DND-41 (cell line): ENCODE data around the gene GRIK2.

Experiments
- ATAC-seq: fragments of 200-7000 bp; cut with Tn5 transposase; 3 replicates; pipeline ENCODE4 v1.9.1; 2021; ENCODE audit warnings: low read depth; ENCODE audit not compliant: insufficient read depth
- DNase-seq: peaks from one replicate; pipeline ENCODE4 v3.0.0-alpha.2; 2020
- H2AFZ ChIP-seq: 2 replicates; pipeline ENCODE4 v1.6.0; 2012; ENCODE audit warnings: low read depth, low read length
- H3K27ac ChIP-seq: 2 replicates; pipeline ENCODE4 v1.5.1; 2012; ENCODE audit warnings: low read length, inconsistent platforms
- H3K27me3 ChIP-seq: fragments of 200-600 bp; sonication (generic); 2 replicates; pipeline ENCODE4 v1.6.0; 2012; ENCODE audit warnings: low read length, mild to moderate bottlenecking, inconsistent platforms; ENCODE audit not compliant: insufficient read depth, poor library complexity
- H3K36me3 ChIP-seq: 2 replicates; pipeline ENCODE4 v1.5.1; 2012; ENCODE audit warnings: low read length, inconsistent platforms; ENCODE audit not compliant: insufficient read depth
- H3K4me1 ChIP-seq: 2 replicates; pipeline ENCODE4 v1.5.1; 2012; ENCODE audit warnings: mild to moderate bottlenecking, low read length; ENCODE audit not compliant: insufficient read depth
- H3K4me2 ChIP-seq: 2 replicates; pipeline ENCODE4 v1.6.0; 2012; ENCODE audit warnings: mild to moderate bottlenecking, moderate library complexity, low read length, inconsistent platforms; ENCODE audit not compliant: insufficient read depth
- H3K4me3 ChIP-seq, 2 experiments: fragments of 200-600 bp in 1 of 2; shearing (Covaris generic) in 1 of 2; 2 replicates each; pipeline ENCODE4 v1.5.1; 2012 to 2016; ENCODE audit warnings: inconsistent platforms in 2 of 2, low read length in 2 of 2, mild to moderate bottlenecking in 2 of 2, low read depth in 1 of 2, moderate library complexity in 1 of 2
- H3K79me2 ChIP-seq: 2 replicates; pipeline ENCODE4 v1.6.0; 2012; ENCODE audit warnings: low read length, inconsistent platforms; ENCODE audit not compliant: insufficient read depth
- H3K9ac ChIP-seq: 2 replicates; pipeline ENCODE4 v1.6.0; 2012; ENCODE audit warnings: low read depth, mild to moderate bottlenecking, inconsistent platforms, low read length, moderate library complexity
- H3K9me3 ChIP-seq: 2 replicates; pipeline ENCODE4 v1.5.1; 2012; ENCODE audit warnings: low read length, moderate library complexity, mild to moderate bottlenecking, inconsistent platforms; ENCODE audit not compliant: insufficient read depth, severe bottlenecking
- H4K20me1 ChIP-seq: 2 replicates; pipeline ENCODE4 v1.6.0; 2012; ENCODE audit warnings: low read length; ENCODE audit not compliant: insufficient read depth
- EZH2 ChIP-seq: IDR thresholded peaks from 3 replicates; pipeline ENCODE4 v1.6.1; 2012; ENCODE audit warnings: borderline replicate concordance, low read depth, mild to moderate bottlenecking, moderate library complexity, low read length, inconsistent platforms; ENCODE audit not compliant: severe bottlenecking
- TF ChIP-seq, protein P1 (sequence below): IDR thresholded peaks from 2 replicates; pipeline ENCODE4 v1.5.1; 2012; ENCODE audit warnings: borderline replicate concordance, low read length, moderate library complexity, mild to moderate bottlenecking; ENCODE audit not compliant: poor library complexity, severe bottlenecking; ENCODE audit errors: extremely low read depth

GRIK2 gene

DNA sequence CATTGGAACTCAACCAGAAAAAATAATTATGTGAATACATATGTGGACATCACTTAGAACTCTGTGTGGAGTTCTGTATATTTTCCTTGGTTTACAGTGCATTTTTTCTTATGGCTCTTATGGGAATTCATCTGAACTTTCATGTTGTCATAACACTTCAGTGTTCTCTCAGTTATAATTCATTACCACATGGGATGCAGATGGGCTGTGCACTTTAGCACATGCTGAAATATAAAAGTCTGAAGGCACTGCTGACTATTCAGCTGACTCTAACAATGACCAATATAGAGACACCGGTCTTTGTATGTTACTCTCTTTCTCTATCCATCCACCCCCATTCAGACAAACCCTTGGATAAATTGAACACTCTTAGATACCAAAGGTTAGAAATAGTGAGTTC, 29.3 kb downstream of the GRIK2 start:
- Histone ChIP-seq H3K9me3 (no peaks in the 10 kb centered on the region), H4K20me1 (no peaks in the 10 kb centered on the region), H3K27ac (no peak overlapping the region), H3K4me2 (no peak overlapping the region), H3K4me1 (no peaks in the 10 kb centered on the region), H3K36me3 (no peaks in the 10 kb centered on the region), H3K9ac (no peak overlapping the region), H3K27me3 (no peaks in the 10 kb centered on the region), H3K79me2 (no peaks in the 10 kb centered on the region), H2AFZ (no peak overlapping the region), H3K4me3 (no peak overlapping the region)
- TF ChIP-seq, protein P1, sequence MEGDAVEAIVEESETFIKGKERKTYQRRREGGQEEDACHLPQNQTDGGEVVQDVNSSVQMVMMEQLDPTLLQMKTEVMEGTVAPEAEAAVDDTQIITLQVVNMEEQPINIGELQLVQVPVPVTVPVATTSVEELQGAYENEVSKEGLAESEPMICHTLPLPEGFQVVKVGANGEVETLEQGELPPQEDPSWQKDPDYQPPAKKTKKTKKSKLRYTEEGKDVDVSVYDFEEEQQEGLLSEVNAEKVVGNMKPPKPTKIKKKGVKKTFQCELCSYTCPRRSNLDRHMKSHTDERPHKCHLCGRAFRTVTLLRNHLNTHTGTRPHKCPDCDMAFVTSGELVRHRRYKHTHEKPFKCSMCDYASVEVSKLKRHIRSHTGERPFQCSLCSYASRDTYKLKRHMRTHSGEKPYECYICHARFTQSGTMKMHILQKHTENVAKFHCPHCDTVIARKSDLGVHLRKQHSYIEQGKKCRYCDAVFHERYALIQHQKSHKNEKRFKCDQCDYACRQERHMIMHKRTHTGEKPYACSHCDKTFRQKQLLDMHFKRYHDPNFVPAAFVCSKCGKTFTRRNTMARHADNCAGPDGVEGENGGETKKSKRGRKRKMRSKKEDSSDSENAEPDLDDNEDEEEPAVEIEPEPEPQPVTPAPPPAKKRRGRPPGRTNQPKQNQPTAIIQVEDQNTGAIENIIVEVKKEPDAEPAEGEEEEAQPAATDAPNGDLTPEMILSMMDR = no peak
- no peak for TF ChIP-seq EZH2
- DNase-seq (no peak), ATAC-seq (no peak)

DNA sequence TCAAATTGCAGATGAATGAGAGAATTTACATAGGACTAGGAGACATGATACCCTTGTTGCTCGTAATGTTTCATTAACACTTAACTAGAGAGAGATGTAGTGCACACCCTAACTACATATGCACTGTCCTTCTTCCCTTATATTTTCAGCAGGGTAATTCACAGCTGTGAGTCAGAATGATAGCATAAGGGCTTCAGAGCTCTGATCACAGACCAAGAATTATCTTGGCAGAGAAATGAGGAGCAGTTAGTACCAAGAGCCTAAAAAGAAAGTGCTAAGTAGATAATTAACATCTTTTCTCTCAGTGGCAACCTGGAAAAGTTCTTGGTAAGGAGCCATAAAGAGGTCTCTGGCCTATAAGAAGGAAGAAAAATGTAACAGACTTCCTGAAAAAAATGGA, 35.8 kb downstream of the GRIK2 start:
- TF ChIP-seq EZH2 = no peak
- Histone ChIP-seq H3K36me3 (no peaks in the 10 kb centered on the region), H3K9ac (no peak overlapping the region), H3K27ac (no peak overlapping the region), H3K4me1 (no peaks in the 10 kb centered on the region), H2AFZ (no peak overlapping the region), H3K9me3 (no peaks in the 10 kb centered on the region), H3K27me3 (no peaks in the 10 kb centered on the region), H3K4me2 (no peak overlapping the region), H3K4me3 (no peak overlapping the region), H4K20me1 (no peaks in the 10 kb centered on the region), H3K79me2 (no peaks in the 10 kb centered on the region)
- ATAC-seq (no peak), DNase-seq (no peak)

DNA sequence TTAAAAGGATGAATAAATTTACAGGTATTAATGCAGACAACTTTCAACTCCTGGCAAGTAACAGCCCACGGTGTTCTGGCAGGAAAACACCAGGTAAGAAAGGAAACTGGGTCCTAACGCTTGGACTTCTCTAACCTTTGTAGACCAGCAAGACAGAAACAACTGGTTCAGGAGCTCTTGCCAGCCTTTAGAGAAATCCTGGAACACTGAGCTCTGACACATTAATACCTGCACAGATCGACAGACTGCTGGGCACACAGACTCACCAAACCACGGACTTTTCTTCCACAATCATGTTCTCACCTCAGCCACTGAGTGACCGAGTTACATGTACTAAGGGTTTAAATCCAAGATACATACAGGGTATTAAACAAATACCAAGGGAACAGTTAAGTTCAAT, 36.3 kb downstream of the GRIK2 start:
- no peak overlapping the region for H3K4me3 ChIP-seq
- no peak overlapping the region for H3K4me2 ChIP-seq
- H3K27ac ChIP-seq = no peak overlapping the region
- no peaks in the 10 kb centered on the region for H3K79me2 ChIP-seq
- no peak for ATAC-seq
- no peaks in the 10 kb centered on the region for H3K4me1 ChIP-seq
- H4K20me1 ChIP-seq = no peaks in the 10 kb centered on the region
- TF ChIP-seq, protein P1 = no peak
- H3K27me3 ChIP-seq = no peaks in the 10 kb centered on the region
- H3K9me3 ChIP-seq = no peaks in the 10 kb centered on the region
- no peaks in the 10 kb centered on the region for H3K36me3 ChIP-seq
- no peak overlapping the region for H3K9ac ChIP-seq
- no peak overlapping the region for H2AFZ ChIP-seq
- DNase-seq = no peak

DNA sequence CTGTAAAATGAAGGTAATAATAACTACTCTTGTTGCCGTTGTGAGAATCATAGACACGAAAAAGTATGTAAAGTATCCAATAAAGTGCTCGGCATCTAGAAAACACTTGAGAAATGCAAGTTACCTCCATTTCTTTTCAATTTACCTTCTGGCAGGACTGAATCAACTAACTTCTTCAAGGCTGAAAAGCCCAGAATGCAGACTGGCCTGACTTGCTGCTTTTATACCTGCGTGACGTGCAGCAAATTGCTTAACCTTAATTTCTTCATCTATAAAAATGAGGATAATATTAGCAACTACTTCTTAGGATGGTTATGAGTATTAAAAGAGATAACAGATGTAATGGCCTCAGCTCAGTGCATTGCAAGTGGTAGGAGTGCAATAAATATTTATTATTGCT, 39.6 kb downstream of the GRIK2 start:
- H3K79me2 ChIP-seq = no peaks in the 10 kb centered on the region
- no peak overlapping the region for H3K27ac ChIP-seq
- no peaks in the 10 kb centered on the region for H3K27me3 ChIP-seq
- no peaks in the 10 kb centered on the region for H3K36me3 ChIP-seq
- H3K4me3 ChIP-seq = no peak overlapping the region
- ATAC-seq (no peak), DNase-seq (no peak)
- TF ChIP-seq, protein P1 = no peak
- TF ChIP-seq EZH2 = no peak
- no peaks in the 10 kb centered on the region for H3K9me3 ChIP-seq
- no peak overlapping the region for H3K9ac ChIP-seq
- no peaks in the 10 kb centered on the region for H4K20me1 ChIP-seq
- no peak overlapping the region for H3K4me2 ChIP-seq
- no peaks in the 10 kb centered on the region for H3K4me1 ChIP-seq
- no peak overlapping the region for H2AFZ ChIP-seq
